H9 (cell line): ENCODE results near the gene SSPN. TPM values are rescaled to one million over a fixed set of nuclear protein-coding genes. Genes with fewer than 3 reads are reported as not detected.

Source experiments
- DNase-seq: peaks from one replicate; pipeline ENCODE4 v3.0.0-alpha.2; 2017
- H2AFZ ChIP-seq: one replicate; pipeline ENCODE4 v1.6.1; 2013; ENCODE audit warnings: mild to moderate bottlenecking, low read length, control low read depth, moderate library complexity
- H2AK5ac ChIP-seq: 2 replicates; pipeline ENCODE4 v1.6.1; 2013; ENCODE audit warnings: low read length, control low read depth, mixed read lengths; ENCODE audit not compliant: insufficient read length
- H2BK120ac ChIP-seq: one replicate; pipeline ENCODE4 v1.6.1; 2013; ENCODE audit warnings: low read depth, mild to moderate bottlenecking, low read length, control low read depth, inconsistent platforms; ENCODE audit not compliant: poor library complexity, severe bottlenecking
- H2BK12ac ChIP-seq: 2 replicates; pipeline ENCODE4 v1.6.1; 2013; ENCODE audit warnings: low read length, control low read depth, mixed read lengths, low read depth; ENCODE audit not compliant: insufficient read length
- H2BK15ac ChIP-seq: 2 replicates; pipeline ENCODE4 v1.6.1; 2013; ENCODE audit warnings: low read depth, low read length, control low read depth
- H2BK20ac ChIP-seq: one replicate; pipeline ENCODE4 v1.6.1; 2013; ENCODE audit warnings: low read depth, mild to moderate bottlenecking, low read length, control low read depth, inconsistent platforms; ENCODE audit not compliant: poor library complexity, severe bottlenecking
- H2BK5ac ChIP-seq: 2 replicates; pipeline ENCODE4 v1.6.1; 2013; ENCODE audit warnings: low read length, control low read depth, mixed read lengths; ENCODE audit not compliant: insufficient read length
- H3K14ac ChIP-seq: 2 replicates; pipeline ENCODE4 v1.6.1; 2013; ENCODE audit warnings: low read length, control low read depth; ENCODE audit not compliant: insufficient read depth
- H3K18ac ChIP-seq: 2 replicates; pipeline ENCODE4 v1.6.1; 2013; ENCODE audit warnings: low read depth, mild to moderate bottlenecking, mixed read lengths, low read length, control low read depth; ENCODE audit not compliant: insufficient read length
- H3K23ac ChIP-seq: 2 replicates; pipeline ENCODE4 v1.6.1; 2013; ENCODE audit warnings: low read length, control low read depth, mixed read lengths, low read depth; ENCODE audit not compliant: insufficient read length
- H3K23me2 ChIP-seq: 2 replicates; pipeline ENCODE4 v1.6.1; 2013; ENCODE audit warnings: low read depth, mild to moderate bottlenecking, mixed read lengths, low read length, control low read depth; ENCODE audit not compliant: insufficient read length, poor library complexity, severe bottlenecking
- H3K27ac ChIP-seq: 2 replicates; pipeline ENCODE4 v1.5.1; 2013; ENCODE audit warnings: low read length, control low read depth, mixed read lengths, low read depth; ENCODE audit not compliant: insufficient read length
- H3K27me3 ChIP-seq: 2 replicates; pipeline ENCODE4 v1.6.1; 2013; ENCODE audit warnings: low read length, control low read depth, inconsistent platforms; ENCODE audit not compliant: insufficient read depth
- H3K4ac ChIP-seq: 2 replicates; pipeline ENCODE4 v1.6.1; 2013; ENCODE audit warnings: low read depth, mild to moderate bottlenecking, control low read depth, inconsistent platforms, low read length, moderate library complexity
- H3K4me1 ChIP-seq: 2 replicates; pipeline ENCODE4 v1.6.1; 2013; ENCODE audit warnings: low read length, control low read depth, inconsistent platforms; ENCODE audit not compliant: insufficient read depth
- H3K4me2 ChIP-seq: 2 replicates; pipeline ENCODE4 v1.6.1; 2013; ENCODE audit warnings: low read length, control low read depth, mixed read lengths; ENCODE audit not compliant: insufficient read length, insufficient read depth
- H3K56ac ChIP-seq: 2 replicates; pipeline ENCODE4 v1.6.1; 2013; ENCODE audit warnings: low read depth, mild to moderate bottlenecking, mixed read lengths, low read length, control low read depth; ENCODE audit not compliant: insufficient read length
- H3K79me1 ChIP-seq: 2 replicates; pipeline ENCODE4 v1.6.1; 2013; ENCODE audit warnings: low read depth, mild to moderate bottlenecking, moderate library complexity, low read length, control low read depth, inconsistent platforms; ENCODE audit not compliant: insufficient read depth, poor library complexity, severe bottlenecking
- H3K79me2 ChIP-seq: 2 replicates; pipeline ENCODE4 v1.6.1; 2013; ENCODE audit warnings: low read length, control low read depth, inconsistent platforms; ENCODE audit not compliant: insufficient read depth
- H3K9ac ChIP-seq: 2 replicates; pipeline ENCODE4 v1.6.1; 2013; ENCODE audit warnings: low read length, control low read depth, mixed read lengths; ENCODE audit not compliant: insufficient read length; ENCODE audit errors: extremely low read depth
- H3K9me3 ChIP-seq: one replicate; pipeline ENCODE4 v1.6.1; 2013; ENCODE audit warnings: low read depth, low read length, inconsistent platforms; ENCODE audit not compliant: control insufficient read depth
- H3T11ph ChIP-seq: one replicate; pipeline ENCODE4 v1.6.1; 2013; ENCODE audit warnings: mild to moderate bottlenecking, low read length, control low read depth, inconsistent platforms
- H4K20me1 ChIP-seq: one replicate; pipeline ENCODE4 v1.6.1; 2013; ENCODE audit not compliant: control insufficient read depth, insufficient read length, insufficient read depth
- H4K5ac ChIP-seq: 2 replicates; pipeline ENCODE4 v1.6.1; 2013; ENCODE audit warnings: low read depth, mild to moderate bottlenecking, mixed read lengths, low read length, control low read depth; ENCODE audit not compliant: insufficient read length
- H4K8ac ChIP-seq: replicated peaks from 2 replicates; pipeline ENCODE4 v1.6.1; 2013; ENCODE audit warnings: low read length, control low read depth, mixed read lengths, low read depth; ENCODE audit not compliant: insufficient read length
- H4K91ac ChIP-seq: 2 replicates; pipeline ENCODE4 v1.6.1; 2013; ENCODE audit warnings: low read depth, mild to moderate bottlenecking, moderate library complexity, mixed read lengths, low read length, control low read depth; ENCODE audit not compliant: insufficient read length
- H3K27ac Mint-ChIP-seq, 3 experiments: 2 replicates in 2 of 3; 3 replicates in 1 of 3; pipeline ENCODE4 v1.8.0; 2020 to 2021; ENCODE audit warnings: mixed read lengths in 3 of 3, mild to moderate bottlenecking in 1 of 3, moderate library complexity in 1 of 3
- H3K27me3 Mint-ChIP-seq: 2 replicates; pipeline ENCODE4 v1.8.0; 2021; ENCODE audit warnings: low read depth, mild to moderate bottlenecking, moderate library complexity, mixed read lengths
- H3K36me3 Mint-ChIP-seq, 3 experiments: 2 replicates in 2 of 3; 3 replicates in 1 of 3; pipeline ENCODE4 v1.8.0; 2020 to 2021; ENCODE audit warnings: low read depth in 3 of 3, mixed read lengths in 3 of 3; ENCODE audit not compliant: insufficient read depth in 1 of 3
- H3K4me1 Mint-ChIP-seq, 2 experiments: 2 replicates each; pipeline ENCODE4 v1.8.0; 2020; ENCODE audit warnings: mixed read lengths in 2 of 2
- H3K4me3 Mint-ChIP-seq, 2 experiments: 2 replicates in 1 of 2; 3 replicates in 1 of 2; pipeline ENCODE4 v1.8.0; 2020 to 2021; ENCODE audit warnings: mild to moderate bottlenecking in 2 of 2, mixed read lengths in 2 of 2, moderate library complexity in 1 of 2
- H3K9me3 Mint-ChIP-seq, 2 experiments: 2 replicates in 1 of 2; 3 replicates in 1 of 2; pipeline ENCODE4 v1.8.0; 2020; ENCODE audit warnings: mild to moderate bottlenecking in 2 of 2, mixed read lengths in 2 of 2, moderate library complexity in 1 of 2
- WGBS: extraction: QIAGEN DNeasy Blood & Tissue Kit; methylation state at CpG from one replicate; pipeline ENCODE4 v1.1.7; 2013; ENCODE audit warnings: missing lambda C conversion rate, low lambda C conversion rate, mixed read lengths; ENCODE audit not compliant: insufficient read length; ENCODE audit errors: extremely low coverage; 5-methylcytosine and 5-hydroxymethylcytosine counted together
- total RNA-seq: library from RNA; stranded (reverse); gene quantifications from 2 replicates; pipeline ENCODE4 v1.2.1, GENCODE V29; 2021
- TF ChIP-seq, protein P1 (sequence below): fragments of 200-600 bp; sonication (generic); conservative IDR thresholded peaks from 3 replicates; pipeline ENCODE4 v1.8.0; 2021; ENCODE audit warnings: antibody characterized with exemption, mild to moderate bottlenecking

SSPN gene
- total RNA-seq, 1 experiment from 2014 or later, result 0.81 TPM

- Histone ChIP-seq H3K9me3 (no peaks in the 10 kb centered on the region), H3K79me2 (no peaks in the 10 kb centered on the region), H3T11ph (no peak overlapping the region), H4K91ac (no peak overlapping the region), H3K27me3 (no peaks in the 10 kb centered on the region), H3K9ac (no peak overlapping the region), H3K14ac (no peak overlapping the region), H2BK15ac (no peak overlapping the region), H3K23ac (no peak overlapping the region), H3K18ac (no peak overlapping the region), H2AK5ac (no peak overlapping the region), H3K79me1 (no peaks in the 10 kb centered on the region), H2BK120ac (no peak overlapping the region), H3K4me2 (no peak overlapping the region), H3K4ac (no peak overlapping the region), H2BK20ac (no peak overlapping the region), H3K56ac (no peak overlapping the region), H4K20me1 (no peaks in the 10 kb centered on the region), H2AFZ (no peak overlapping the region), H3K23me2 (no peaks in the 10 kb centered on the region), H4K5ac (no peak overlapping the region), H2BK5ac (no peak overlapping the region), H2BK12ac (no peak overlapping the region), H3K27ac (no peak overlapping the region), H3K4me1 (no peaks in the 10 kb centered on the region), H4K8ac (no peak overlapping the region)
- no peaks in the 10 kb centered on the region for H3K27me3 Mint-ChIP-seq
- no CpG with 5 or more reads among the region's 4 CpGs for WGBS
- no peaks in the 10 kb centered on the region for H3K36me3 Mint-ChIP-seq
- no peaks in the 10 kb centered on the region; a peak in 1 of 5 replicates for H3K9me3 Mint-ChIP-seq
- DNase-seq, result no peak
- no peak overlapping the region for H3K4me3 Mint-ChIP-seq
- no peaks in the 10 kb centered on the region for H3K4me1 Mint-ChIP-seq
- no peak overlapping the region for H3K27ac Mint-ChIP-seq
- TF ChIP-seq, protein P1, sequence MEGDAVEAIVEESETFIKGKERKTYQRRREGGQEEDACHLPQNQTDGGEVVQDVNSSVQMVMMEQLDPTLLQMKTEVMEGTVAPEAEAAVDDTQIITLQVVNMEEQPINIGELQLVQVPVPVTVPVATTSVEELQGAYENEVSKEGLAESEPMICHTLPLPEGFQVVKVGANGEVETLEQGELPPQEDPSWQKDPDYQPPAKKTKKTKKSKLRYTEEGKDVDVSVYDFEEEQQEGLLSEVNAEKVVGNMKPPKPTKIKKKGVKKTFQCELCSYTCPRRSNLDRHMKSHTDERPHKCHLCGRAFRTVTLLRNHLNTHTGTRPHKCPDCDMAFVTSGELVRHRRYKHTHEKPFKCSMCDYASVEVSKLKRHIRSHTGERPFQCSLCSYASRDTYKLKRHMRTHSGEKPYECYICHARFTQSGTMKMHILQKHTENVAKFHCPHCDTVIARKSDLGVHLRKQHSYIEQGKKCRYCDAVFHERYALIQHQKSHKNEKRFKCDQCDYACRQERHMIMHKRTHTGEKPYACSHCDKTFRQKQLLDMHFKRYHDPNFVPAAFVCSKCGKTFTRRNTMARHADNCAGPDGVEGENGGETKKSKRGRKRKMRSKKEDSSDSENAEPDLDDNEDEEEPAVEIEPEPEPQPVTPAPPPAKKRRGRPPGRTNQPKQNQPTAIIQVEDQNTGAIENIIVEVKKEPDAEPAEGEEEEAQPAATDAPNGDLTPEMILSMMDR, result no peak
Measured at GRCh38 chr12:26172013-26172412, 23.4 kb upstream of the SSPN start.
